HepG2 (cell line): Measurements from ENCODE around the gene MPST. TPM values are rescaled to one million over a fixed set of nuclear protein-coding genes. Genes with fewer than 3 reads are reported as not detected.

Source experiments
- AKAP8 ChIP-seq: sonication (generic); formaldehyde crosslinking; IDR thresholded peaks from 2 replicates; pipeline ENCODE4 v1.5.1; 2020; ENCODE audit warnings: mild to moderate bottlenecking, missing genetic modification reagents
- ARNT2 ChIP-seq: sonication (generic); formaldehyde crosslinking; IDR thresholded peaks from 2 replicates; pipeline ENCODE4 v1.8.0; 2022; ENCODE audit warnings: mild to moderate bottlenecking, low read depth, missing genetic modification reagents, moderate library complexity
- EZH2 ChIP-seq: conservative IDR thresholded peaks from 2 replicates; pipeline ENCODE4 v1.6.1; 2012; ENCODE audit warnings: mild to moderate bottlenecking, low read depth, low read length, moderate library complexity
- NFE2L1 ChIP-seq: sonication (generic); formaldehyde crosslinking; IDR thresholded peaks from 2 replicates; pipeline ENCODE4 v1.4.0; 2020; ENCODE audit warnings: missing genetic modification reagents, mild to moderate bottlenecking, borderline replicate concordance
- SAP130 ChIP-seq: IDR thresholded peaks from 2 replicates; pipeline ENCODE4 v1.6.1; 2016; ENCODE audit warnings: low read depth
- SMC3 ChIP-seq: IDR thresholded peaks from 2 replicates; pipeline ENCODE4 v1.6.1; 2011; ENCODE audit warnings: low read length, improper control_type of control experiment
- YY1 ChIP-seq: IDR thresholded peaks from 2 replicates; pipeline ENCODE4 v1.6.1; 2011; ENCODE audit warnings: low read length, low read depth, moderate library complexity, mild to moderate bottlenecking; ENCODE audit not compliant: insufficient read depth, insufficient replicate concordance
- ZNF136 ChIP-seq: sonication (generic); formaldehyde crosslinking; IDR thresholded peaks from 2 replicates; pipeline ENCODE4 v1.8.1; 2022; ENCODE audit warnings: low read depth, mild to moderate bottlenecking, moderate library complexity, missing genetic modification reagents
- ZNF432 ChIP-seq: sonication (generic); formaldehyde crosslinking; IDR thresholded peaks from 2 replicates; pipeline ENCODE4 v1.5.0; 2020; ENCODE audit warnings: missing genetic modification reagents, mild to moderate bottlenecking, borderline replicate concordance
- ZNF878 ChIP-seq: sonication (generic); formaldehyde crosslinking; IDR thresholded peaks from 2 replicates; pipeline ENCODE4 v1.8.1; 2023; ENCODE audit warnings: mild to moderate bottlenecking, missing genetic modification reagents, moderate library complexity
- polyA plus RNA-seq, 8 experiments: library from polyadenylated mRNA; depleted of rRNA in 3 of 8; stranded (reverse) in 7 of 8; unstranded in 1 of 8; fragments of >200 nt; fragmentation: Illumina TruSeq in 4 of 8; extraction: Trizol in 4 of 8; gene quantifications; 2 replicates each; pipeline versions ENCODE4 v1.2.1 to v1.2.3, GENCODE V29; 2011 to 2016; ENCODE audit warnings: low read depth in 4 of 8, missing spikeins in 1 of 8, mixed read lengths in 1 of 8; ENCODE audit not compliant: insufficient read depth in 1 of 8
- total RNA-seq, 5 experiments: library from RNA; depleted of rRNA; stranded (reverse); fragments of >200 nt; fragmentation: Illumina TruSeq; extraction: Trizol; gene quantifications; 2 replicates each; pipeline ENCODE4 v1.2.3, GENCODE V29; 2016; ENCODE audit warnings: low read depth in 1 of 5
- TF ChIP-seq, protein P1 (sequence below), 2 experiments: fragments of 450-650 bp in 1 of 2; sonication (generic) in 1 of 2; formaldehyde crosslinking in 1 of 2; IDR thresholded peaks; 2 replicates each; pipeline versions ENCODE4 v1.6.1 to v1.8.0; 2016 to 2022; ENCODE audit warnings: antibody characterized with exemption in 1 of 2, mild to moderate bottlenecking in 1 of 2, missing genetic modification reagents in 1 of 2
- TF ChIP-seq, protein P2 (sequence below): sonication (generic); formaldehyde crosslinking; IDR thresholded peaks from 2 replicates; pipeline ENCODE4 v1.5.0; 2020; ENCODE audit warnings: missing genetic modification reagents
- TF ChIP-seq, protein P3 (sequence below): sonication (generic); formaldehyde crosslinking; IDR thresholded peaks from 2 replicates; pipeline ENCODE4 v1.4.0; 2020; ENCODE audit warnings: mild to moderate bottlenecking, missing genetic modification reagents

MPST gene
- total and polyA plus RNA-seq, 2 of the 13 experiments (the other 11 are each of a cell fraction or from before 2014, with no cell fraction given) = 133 to 141 TPM

- TF ChIP-seq, protein P1, sequence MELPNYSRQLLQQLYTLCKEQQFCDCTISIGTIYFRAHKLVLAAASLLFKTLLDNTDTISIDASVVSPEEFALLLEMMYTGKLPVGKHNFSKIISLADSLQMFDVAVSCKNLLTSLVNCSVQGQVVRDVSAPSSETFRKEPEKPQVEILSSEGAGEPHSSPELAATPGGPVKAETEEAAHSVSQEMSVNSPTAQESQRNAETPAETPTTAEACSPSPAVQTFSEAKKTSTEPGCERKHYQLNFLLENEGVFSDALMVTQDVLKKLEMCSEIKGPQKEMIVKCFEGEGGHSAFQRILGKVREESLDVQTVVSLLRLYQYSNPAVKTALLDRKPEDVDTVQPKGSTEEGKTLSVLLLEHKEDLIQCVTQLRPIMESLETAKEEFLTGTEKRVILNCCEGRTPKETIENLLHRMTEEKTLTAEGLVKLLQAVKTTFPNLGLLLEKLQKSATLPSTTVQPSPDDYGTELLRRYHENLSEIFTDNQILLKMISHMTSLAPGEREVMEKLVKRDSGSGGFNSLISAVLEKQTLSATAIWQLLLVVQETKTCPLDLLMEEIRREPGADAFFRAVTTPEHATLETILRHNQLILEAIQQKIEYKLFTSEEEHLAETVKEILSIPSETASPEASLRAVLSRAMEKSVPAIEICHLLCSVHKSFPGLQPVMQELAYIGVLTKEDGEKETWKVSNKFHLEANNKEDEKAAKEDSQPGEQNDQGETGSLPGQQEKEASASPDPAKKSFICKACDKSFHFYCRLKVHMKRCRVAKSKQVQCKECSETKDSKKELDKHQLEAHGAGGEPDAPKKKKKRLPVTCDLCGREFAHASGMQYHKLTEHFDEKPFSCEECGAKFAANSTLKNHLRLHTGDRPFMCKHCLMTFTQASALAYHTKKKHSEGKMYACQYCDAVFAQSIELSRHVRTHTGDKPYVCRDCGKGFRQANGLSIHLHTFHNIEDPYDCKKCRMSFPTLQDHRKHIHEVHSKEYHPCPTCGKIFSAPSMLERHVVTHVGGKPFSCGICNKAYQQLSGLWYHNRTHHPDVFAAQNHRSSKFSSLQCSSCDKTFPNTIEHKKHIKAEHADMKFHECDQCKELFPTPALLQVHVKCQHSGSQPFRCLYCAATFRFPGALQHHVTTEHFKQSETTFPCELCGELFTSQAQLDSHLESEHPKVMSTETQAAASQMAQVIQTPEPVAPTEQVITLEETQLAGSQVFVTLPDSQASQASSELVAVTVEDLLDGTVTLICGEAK (IDR thresholded peaks at IDR 0.05) = no peak
- TF ChIP-seq, protein P1 (CRISPR knock-in tag; IDR thresholded peaks at IDR 0.05) = no peak
- no peak for TF ChIP-seq EZH2
- TF ChIP-seq, protein P2, sequence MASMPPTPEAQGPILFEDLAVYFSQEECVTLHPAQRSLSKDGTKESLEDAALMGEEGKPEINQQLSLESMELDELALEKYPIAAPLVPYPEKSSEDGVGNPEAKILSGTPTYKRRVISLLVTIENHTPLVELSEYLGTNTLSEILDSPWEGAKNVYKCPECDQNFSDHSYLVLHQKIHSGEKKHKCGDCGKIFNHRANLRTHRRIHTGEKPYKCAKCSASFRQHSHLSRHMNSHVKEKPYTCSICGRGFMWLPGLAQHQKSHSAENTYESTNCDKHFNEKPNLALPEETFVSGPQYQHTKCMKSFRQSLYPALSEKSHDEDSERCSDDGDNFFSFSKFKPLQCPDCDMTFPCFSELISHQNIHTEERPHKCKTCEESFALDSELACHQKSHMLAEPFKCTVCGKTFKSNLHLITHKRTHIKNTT (CRISPR knock-in tag) = no peak
- no peak for TF ChIP-seq ZNF878
- peak; percentile 15 for TF ChIP-seq YY1
- TF ChIP-seq ARNT2 (CRISPR knock-in tag) = no peak
- TF ChIP-seq, protein P3, sequence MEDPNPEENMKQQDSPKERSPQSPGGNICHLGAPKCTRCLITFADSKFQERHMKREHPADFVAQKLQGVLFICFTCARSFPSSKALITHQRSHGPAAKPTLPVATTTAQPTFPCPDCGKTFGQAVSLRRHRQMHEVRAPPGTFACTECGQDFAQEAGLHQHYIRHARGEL (CRISPR knock-in tag) = 0 out of 2 replicates have a peak, but pooled peaks have one; percentile 35
- no peak for TF ChIP-seq ZNF432 (CRISPR knock-in tag)
- no peak; the same call in 1 of the 2 replicates for TF ChIP-seq AKAP8
- 0 out of 2 replicates have a peak, but pooled peaks have one; percentile 49 for TF ChIP-seq ZNF136 (CRISPR knock-in tag)
- TF ChIP-seq SAP130 (CRISPR knock-in tag) = peak; percentile 66
- TF ChIP-seq NFE2L1 (CRISPR knock-in tag) = 0 out of 2 replicates have a peak, but pooled peaks have one; percentile 28
- no peak for TF ChIP-seq SMC3
Measured at GRCh38 chr22:37018815-37019308, 680 bp upstream of the MPST start (continued).
